MM.1S (cell line): ENCODE data around the gene AGBL4.

Experiments used
- DNase-seq: peaks from one replicate; pipeline ENCODE4 v3.0.0-alpha.2; 2015
- H2AFZ ChIP-seq: fragments of 300-600 bp; sonication (generic); 2 replicates; pipeline ENCODE4 v1.6.0; 2016; ENCODE audit warnings: antibody characterized with exemption, low read length
- H3F3A ChIP-seq: fragments of 300-600 bp; sonication (generic); 2 replicates; pipeline ENCODE4 v1.6.1; 2016; ENCODE audit warnings: mild to moderate bottlenecking, antibody characterized with exemption, low read length, moderate library complexity, mixed read lengths; ENCODE audit not compliant: insufficient read depth
- H3K27ac ChIP-seq: fragments of 300-600 bp; sonication (generic); 2 replicates; pipeline ENCODE4 v1.5.1; 2016; ENCODE audit warnings: mild to moderate bottlenecking, low read length
- H3K27me3 ChIP-seq: fragments of 300-600 bp; sonication (generic); replicated peaks from 2 replicates; pipeline ENCODE4 v1.6.0; 2016; ENCODE audit warnings: low read length; ENCODE audit not compliant: insufficient read depth
- H3K36me3 ChIP-seq: fragments of 300-600 bp; sonication (generic); replicated peaks from 2 replicates; pipeline ENCODE4 v1.6.1; 2016; ENCODE audit warnings: mild to moderate bottlenecking, low read length, mixed read lengths; ENCODE audit not compliant: insufficient read depth
- H3K4me1 ChIP-seq: fragments of 300-600 bp; sonication (generic); 2 replicates; pipeline ENCODE4 v1.6.1; 2016; ENCODE audit warnings: low read length, mixed read lengths
- H3K4me2 ChIP-seq: fragments of 300-600 bp; sonication (generic); 2 replicates; pipeline ENCODE4 v1.6.0; 2016; ENCODE audit warnings: low read depth, low read length
- H3K4me3 ChIP-seq: fragments of 300-600 bp; sonication (generic); 2 replicates; pipeline ENCODE4 v1.5.1; 2016; ENCODE audit warnings: low read length, mixed read lengths
- H3K79me2 ChIP-seq: fragments of 300-600 bp; sonication (generic); 2 replicates; pipeline ENCODE4 v1.6.1; 2016; ENCODE audit warnings: mixed run types, low read length, mixed read lengths
- H3K9ac ChIP-seq: fragments of 300-600 bp; sonication (generic); 2 replicates; pipeline ENCODE4 v1.6.1; 2016; ENCODE audit warnings: low read length, mixed read lengths
- H3K9me2 ChIP-seq: fragments of 300-600 bp; sonication (generic); replicated peaks from 2 replicates; pipeline ENCODE4 v1.6.1; 2016; ENCODE audit warnings: mild to moderate bottlenecking, low read length, mixed read lengths; ENCODE audit not compliant: insufficient read depth
- H3K9me3 ChIP-seq: fragments of 300-600 bp; sonication (generic); replicated peaks from 2 replicates; pipeline ENCODE4 v1.6.1; 2016; ENCODE audit warnings: mild to moderate bottlenecking, low read length, mixed read lengths; ENCODE audit not compliant: insufficient read depth
- H4K20me1 ChIP-seq: fragments of 300-600 bp; sonication (generic); 2 replicates; pipeline ENCODE4 v1.6.1; 2016; ENCODE audit warnings: mild to moderate bottlenecking, low read length, moderate library complexity, mixed read lengths; ENCODE audit not compliant: insufficient read depth
- EZH2 ChIP-seq: fragments of 300-600 bp; sonication (generic); optimal IDR thresholded peaks from 2 replicates; pipeline ENCODE3; 2017; ENCODE audit warnings: low read depth, mild to moderate bottlenecking, antibody characterized with exemption, low read length, mixed read lengths
- EZH2phosphoT487 ChIP-seq: fragments of 300-600 bp; sonication (generic); IDR thresholded peaks from 2 replicates; pipeline ENCODE4 v1.6.1; 2018; ENCODE audit warnings: antibody characterized with exemption, low read length
- TF ChIP-seq, protein P1 (sequence below): fragments of 300-600 bp; sonication (generic); IDR thresholded peaks from 2 replicates; pipeline ENCODE4 v1.5.1; 2016; ENCODE audit warnings: antibody characterized with exemption, low read length, mixed read lengths

Gene AGBL4

DNA sequence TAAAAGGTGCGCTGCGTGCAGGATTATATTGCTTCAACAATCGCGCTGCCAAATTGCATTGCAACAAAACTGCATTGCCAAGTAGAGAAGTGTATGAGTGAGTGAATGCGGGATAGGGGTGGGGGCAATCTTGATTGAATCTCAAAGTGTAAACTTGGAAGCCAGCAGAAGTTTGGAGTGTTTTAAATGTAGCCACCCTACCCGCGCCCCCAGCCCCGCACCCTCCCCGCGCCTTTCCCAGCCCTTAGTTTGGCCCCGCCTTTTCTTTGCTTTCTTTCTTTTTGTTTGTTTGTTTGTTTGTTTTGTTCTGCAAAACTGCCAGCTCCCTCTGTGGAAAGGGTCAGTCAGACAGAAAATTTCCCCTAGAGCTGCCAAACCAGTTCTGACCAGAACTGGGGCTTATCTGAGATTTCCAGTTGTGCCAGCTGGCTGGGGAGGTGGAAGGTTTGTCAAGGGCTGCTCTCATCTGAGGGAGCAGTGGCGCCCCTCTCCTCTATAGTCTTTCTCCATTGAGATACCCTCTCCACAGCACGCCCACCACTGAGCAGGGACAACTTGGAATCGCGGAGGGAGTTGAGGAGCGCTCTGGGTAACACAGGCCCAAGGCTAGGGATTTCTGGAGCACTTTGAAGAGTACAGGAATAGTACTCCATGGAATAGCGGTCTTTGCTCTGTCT lies 1246.4 kb downstream of the AGBL4 start:
- no peaks in the 10 kb centered on the region for H3K79me2 ChIP-seq
- H3K9me3 ChIP-seq = no peaks in the 10 kb centered on the region
- H4K20me1 ChIP-seq = no peaks in the 10 kb centered on the region
- H3K27me3 ChIP-seq = no peaks in the 10 kb centered on the region
- no peak for DNase-seq
- H3K9ac ChIP-seq = no peak overlapping the region
- H3F3A ChIP-seq = no peaks in the 10 kb centered on the region
- H3K4me1 ChIP-seq = no peaks in the 10 kb centered on the region
- H2AFZ ChIP-seq = no peak overlapping the region
- peak overlapping the region; percentile 50 for H3K4me2 ChIP-seq
- H3K9me2 ChIP-seq = no peaks in the 10 kb centered on the region
- no peaks in the 10 kb centered on the region for H3K36me3 ChIP-seq
- peak overlapping the region; percentile 50; the same call in 1 of the 2 replicates for H3K4me3 ChIP-seq
- no peak overlapping the region for H3K27ac ChIP-seq
- TF ChIP-seq, protein P1, sequence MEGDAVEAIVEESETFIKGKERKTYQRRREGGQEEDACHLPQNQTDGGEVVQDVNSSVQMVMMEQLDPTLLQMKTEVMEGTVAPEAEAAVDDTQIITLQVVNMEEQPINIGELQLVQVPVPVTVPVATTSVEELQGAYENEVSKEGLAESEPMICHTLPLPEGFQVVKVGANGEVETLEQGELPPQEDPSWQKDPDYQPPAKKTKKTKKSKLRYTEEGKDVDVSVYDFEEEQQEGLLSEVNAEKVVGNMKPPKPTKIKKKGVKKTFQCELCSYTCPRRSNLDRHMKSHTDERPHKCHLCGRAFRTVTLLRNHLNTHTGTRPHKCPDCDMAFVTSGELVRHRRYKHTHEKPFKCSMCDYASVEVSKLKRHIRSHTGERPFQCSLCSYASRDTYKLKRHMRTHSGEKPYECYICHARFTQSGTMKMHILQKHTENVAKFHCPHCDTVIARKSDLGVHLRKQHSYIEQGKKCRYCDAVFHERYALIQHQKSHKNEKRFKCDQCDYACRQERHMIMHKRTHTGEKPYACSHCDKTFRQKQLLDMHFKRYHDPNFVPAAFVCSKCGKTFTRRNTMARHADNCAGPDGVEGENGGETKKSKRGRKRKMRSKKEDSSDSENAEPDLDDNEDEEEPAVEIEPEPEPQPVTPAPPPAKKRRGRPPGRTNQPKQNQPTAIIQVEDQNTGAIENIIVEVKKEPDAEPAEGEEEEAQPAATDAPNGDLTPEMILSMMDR = no peak
- no peak for TF ChIP-seq EZH2phosphoT487
- no peak for TF ChIP-seq EZH2

DNA sequence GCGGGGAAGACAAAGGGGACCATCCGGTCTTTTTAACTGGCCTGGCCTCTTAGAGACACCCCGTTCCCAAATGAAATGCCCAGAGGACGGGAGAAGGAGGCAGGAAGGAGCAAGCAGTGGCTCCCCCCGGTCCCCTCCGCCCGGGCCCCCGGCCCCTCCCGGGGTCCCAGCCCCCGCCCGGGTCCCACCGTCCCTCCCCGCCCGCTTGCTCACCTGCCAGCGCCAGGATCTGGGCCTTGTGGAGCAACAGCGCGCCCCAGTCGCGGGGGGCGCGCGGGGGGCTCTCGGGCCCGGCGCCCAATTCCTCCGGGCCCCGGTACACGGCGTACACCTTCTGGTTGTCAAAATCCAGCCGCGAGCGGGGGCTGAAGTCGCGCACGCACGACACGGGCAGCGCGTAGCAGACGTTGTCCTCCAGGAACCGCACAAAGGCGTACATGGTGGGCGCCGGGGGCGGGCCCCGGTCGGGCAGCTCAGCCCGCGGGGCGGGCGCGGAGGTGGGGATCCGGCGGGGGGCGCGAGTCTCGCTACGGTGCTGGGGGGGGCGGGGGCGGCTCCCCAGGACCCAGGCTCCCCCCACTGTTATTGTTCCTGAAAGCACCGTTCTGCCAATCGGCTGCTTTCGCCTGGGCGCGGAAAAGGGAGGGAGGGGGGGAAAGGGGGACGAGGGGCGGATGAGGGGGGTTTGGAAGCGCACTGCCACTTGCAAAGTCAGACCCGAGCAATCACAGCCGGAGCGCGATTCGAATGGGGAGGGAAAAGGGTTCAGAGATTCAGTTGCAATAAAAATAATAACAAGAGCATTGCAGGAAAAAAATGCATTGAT lies 1247.1 kb downstream of the AGBL4 start, which contains the start of gene BEND5:
Gene BEND5 (minus strand): TSS at position 499 of the 826 bp plus-strand sequence. CDS start 60 bp downstream, at position 439.
- Histone ChIP-seq H2AFZ (peak within 1 kb of the TSS; percentile 52; the same call in 1 of the 2 replicates), H3K4me3 (peak within 1 kb of the TSS; percentile 50), H4K20me1 (no peaks in the 10 kb centered on the region), H3K27me3 (no peaks in the 10 kb centered on the region), H3K4me2 (peak within 1 kb of the TSS; percentile 50), H3K4me1 (no peaks in the 10 kb centered on the region), H3K27ac (no peak within 1 kb of the TSS), H3K9me2 (no peaks in the 10 kb centered on the region), H3K9ac (peak within 1 kb of the TSS; percentile 26; the same call in 1 of the 2 replicates), H3F3A (no peaks in the 10 kb centered on the region), H3K9me3 (no peaks in the 10 kb centered on the region), H3K36me3 (no peaks in the 10 kb centered on the region), H3K79me2 (no peaks in the 10 kb centered on the region)
- no peak for DNase-seq
- TF ChIP-seq EZH2 (no peak), EZH2phosphoT487 (no peak)
- TF ChIP-seq, protein P1 = no peak

DNA sequence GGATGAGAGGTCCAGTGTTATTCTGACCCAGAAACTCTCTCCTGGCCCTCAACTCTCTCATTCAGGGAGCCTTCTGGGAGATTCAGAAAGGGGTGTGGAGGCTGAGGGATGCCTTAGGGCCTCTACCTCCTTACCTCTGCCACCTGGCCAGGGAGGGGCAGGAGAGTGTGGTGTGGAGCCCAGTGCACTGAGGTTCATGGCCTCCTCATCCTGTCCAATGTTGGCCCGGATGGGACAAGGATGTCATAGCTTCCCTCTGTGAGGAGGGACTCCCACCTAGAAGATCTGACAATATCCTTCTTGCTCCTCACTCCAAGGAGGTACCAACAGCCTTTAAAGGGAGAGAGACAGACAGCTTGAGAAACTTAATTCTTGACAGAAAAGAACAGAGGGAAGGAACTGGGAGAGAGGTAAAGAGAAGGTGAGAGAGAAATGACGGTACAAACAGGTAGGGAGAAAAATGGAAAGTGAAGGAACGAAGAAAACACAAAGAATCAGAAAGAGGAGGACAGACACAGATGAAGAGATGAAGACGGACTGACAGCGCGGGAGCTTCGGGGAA lies 1247.8 kb downstream of the AGBL4 start:
- Histone ChIP-seq H3K9me2 (no peaks in the 10 kb centered on the region), H3K27ac (no peak overlapping the region), H3K4me2 (no peak overlapping the region; the same call in 1 of the 2 replicates), H3K9me3 (no peaks in the 10 kb centered on the region), H3K36me3 (no peaks in the 10 kb centered on the region), H3F3A (no peaks in the 10 kb centered on the region), H3K4me1 (no peaks in the 10 kb centered on the region), H3K79me2 (no peaks in the 10 kb centered on the region), H2AFZ (no peak overlapping the region), H3K4me3 (no peak overlapping the region), H3K9ac (no peak overlapping the region), H4K20me1 (no peaks in the 10 kb centered on the region), H3K27me3 (no peaks in the 10 kb centered on the region)
- DNase-seq = no peak
- TF ChIP-seq, protein P1 = no peak
- no peak for TF ChIP-seq EZH2
- no peak for TF ChIP-seq EZH2phosphoT487
